Measurements from ENCODE around the gene TMEM120A.

TMEM120A gene

DNA sequence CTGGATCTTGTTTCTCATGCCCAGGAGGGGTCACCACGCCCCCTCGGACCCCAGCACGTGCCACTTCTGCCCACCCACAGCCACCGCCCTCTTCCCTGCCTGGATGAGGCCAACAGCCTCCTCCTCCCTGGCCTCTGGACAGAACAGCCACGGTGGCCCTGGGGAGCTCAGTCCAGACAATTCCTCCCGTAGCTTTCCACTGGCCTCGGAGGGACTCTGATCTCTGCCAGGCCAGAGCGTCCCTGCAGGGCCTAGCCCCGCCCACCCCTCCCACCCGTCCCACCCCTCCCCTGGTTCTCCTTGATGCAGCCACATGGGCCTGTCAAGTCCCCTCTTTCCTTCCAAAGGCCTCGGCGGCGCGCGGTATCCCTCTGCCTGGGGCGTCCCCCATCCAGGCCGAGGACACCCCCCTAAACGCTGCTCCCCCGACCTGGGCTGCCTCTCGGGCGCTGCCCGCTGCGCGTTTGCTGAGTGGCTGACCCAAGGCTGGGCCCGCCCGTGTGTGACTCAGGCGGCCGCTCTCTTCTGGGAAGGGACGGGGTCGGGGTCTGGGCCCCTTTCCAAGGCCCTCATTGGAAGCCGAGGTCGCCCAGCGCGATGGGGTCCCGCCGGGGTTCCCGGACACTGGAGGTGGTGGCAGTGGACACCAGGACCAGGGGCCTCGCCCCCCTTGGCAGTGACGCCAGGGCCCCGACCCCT, 557 bp downstream of the TMEM120A start:
- DNase-seq: no peak

- no peak for DNase-seq
These were observed 2.2 kb downstream of the TMEM120A start for GRCh38 chr7:75992083-75992755.

- DNase-seq: no peak
These were observed 2.8 kb downstream of the TMEM120A start for GRCh38 chr7:75991531-75992082.

DNA sequence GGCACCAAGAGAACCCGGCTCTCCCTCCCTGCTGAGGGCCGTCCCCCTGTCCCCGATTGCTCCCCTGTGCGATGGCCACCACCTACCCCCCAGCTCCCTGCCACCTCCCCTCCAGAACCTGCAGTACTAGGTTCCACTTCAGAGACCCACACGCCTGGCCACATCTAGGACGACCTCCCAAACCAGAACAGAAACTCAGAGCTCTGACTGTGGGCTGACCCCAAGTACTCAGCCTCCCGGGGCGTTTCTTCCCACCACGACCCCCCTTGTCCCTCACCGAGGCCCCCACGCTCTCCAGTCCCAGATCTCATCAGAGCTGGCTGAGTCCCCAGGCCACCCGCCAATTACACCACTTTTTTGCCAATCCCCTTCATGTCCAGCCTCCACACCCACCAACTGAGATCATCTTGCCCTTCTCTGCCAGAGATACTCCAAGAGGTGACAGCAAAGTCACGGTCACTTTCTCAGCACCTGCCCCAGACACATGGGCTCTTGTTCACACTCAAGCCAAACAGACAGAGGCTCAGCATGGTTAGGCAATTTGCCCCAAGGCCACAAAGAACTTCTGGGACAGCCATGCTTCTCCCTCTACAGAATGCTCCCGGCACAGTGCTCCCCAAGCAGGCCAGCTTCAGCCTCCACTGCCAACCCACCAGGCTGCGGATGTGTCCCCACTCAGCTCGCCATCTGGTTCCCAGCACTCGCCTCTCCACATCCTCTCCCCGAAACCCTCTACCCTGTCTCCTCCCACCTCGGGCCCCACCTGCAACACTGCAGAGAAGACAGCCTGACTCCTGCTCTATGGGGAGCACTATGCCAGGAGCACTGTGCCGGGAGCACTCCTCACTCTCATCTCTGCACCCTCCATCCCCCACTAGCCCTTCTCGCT, 4.7 kb downstream of the TMEM120A start:
- no peak for DNase-seq

GRCh38 chr7:75988568-75989499, 5.6 kb downstream of the TMEM120A start:
- no peak for DNase-seq

GRCh38 chr7:75987805-75988567, 6.4 kb downstream of the TMEM120A start:
- DNase-seq: no peak

DNA sequence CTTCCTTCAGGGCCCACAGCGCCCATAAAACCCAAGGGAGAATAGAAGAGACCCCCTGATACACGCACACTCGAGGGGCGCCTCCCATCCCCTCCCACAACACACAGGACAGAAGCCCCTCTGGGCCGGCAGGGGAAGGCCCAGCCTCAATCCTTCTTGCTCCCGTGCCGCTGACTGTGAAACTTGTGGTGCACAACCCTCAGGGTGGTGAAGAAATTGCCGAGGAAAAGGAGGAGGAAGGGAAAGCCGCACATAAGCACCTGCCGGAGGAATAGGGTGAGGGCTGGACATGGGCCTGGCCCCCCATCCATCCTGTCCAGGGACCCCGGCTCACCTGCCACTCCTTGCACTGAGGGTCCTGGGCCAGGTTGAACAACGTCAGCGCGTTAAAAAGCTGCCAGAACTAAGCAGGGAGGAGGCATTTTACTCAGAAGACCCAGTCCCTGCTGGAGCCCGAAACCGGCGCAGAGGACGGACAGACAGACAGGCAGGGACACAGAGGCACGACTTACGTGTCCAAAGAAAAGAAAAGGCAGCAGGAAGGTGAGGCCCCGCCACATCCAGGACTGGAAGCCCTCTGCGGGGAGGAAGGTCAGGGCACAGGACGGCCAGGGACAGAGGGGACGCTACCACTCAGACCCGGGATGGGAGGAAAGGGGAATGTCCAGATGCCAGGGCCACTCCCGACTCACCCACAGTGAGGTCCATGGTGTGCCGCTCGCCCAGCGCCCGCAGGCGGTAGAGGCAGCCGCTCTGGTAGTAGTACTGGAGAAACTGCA, 7.2 kb downstream of the TMEM120A start:
- DNase-seq: no peak

- no peak for DNase-seq
These were observed 8.1 kb downstream of the TMEM120A start for GRCh38 chr7:75986147-75986781.

- DNase-seq: no peak
These were observed 8.8 kb downstream of the TMEM120A start for GRCh38 chr7:75985518-75986146.

DNA sequence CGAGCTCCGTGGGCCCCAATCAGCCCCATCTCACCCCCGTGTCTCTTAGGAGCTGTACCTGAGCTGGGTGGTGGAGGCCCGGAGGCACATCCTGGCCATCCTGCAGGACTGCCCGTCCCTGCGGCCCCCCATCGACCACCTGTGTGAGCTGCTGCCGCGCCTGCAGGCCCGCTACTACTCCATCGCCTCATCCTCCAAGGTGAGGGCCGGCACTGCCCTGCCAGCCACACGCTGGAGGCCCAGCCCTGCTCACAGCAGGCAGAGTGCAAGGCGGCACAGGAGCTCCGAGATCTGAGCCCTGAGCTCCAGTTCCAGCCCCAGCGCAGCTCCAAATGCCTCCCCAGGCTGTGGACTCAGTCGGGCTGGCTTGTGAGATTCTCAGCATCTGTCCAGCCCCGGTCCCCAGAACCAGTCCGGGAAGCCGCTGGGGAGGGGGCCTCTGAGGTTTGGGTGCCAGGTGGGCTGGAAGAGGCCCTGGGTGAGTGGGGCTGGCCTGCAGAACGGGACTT, 9.3 kb downstream of the TMEM120A start:
- no peak for DNase-seq

DNA sequence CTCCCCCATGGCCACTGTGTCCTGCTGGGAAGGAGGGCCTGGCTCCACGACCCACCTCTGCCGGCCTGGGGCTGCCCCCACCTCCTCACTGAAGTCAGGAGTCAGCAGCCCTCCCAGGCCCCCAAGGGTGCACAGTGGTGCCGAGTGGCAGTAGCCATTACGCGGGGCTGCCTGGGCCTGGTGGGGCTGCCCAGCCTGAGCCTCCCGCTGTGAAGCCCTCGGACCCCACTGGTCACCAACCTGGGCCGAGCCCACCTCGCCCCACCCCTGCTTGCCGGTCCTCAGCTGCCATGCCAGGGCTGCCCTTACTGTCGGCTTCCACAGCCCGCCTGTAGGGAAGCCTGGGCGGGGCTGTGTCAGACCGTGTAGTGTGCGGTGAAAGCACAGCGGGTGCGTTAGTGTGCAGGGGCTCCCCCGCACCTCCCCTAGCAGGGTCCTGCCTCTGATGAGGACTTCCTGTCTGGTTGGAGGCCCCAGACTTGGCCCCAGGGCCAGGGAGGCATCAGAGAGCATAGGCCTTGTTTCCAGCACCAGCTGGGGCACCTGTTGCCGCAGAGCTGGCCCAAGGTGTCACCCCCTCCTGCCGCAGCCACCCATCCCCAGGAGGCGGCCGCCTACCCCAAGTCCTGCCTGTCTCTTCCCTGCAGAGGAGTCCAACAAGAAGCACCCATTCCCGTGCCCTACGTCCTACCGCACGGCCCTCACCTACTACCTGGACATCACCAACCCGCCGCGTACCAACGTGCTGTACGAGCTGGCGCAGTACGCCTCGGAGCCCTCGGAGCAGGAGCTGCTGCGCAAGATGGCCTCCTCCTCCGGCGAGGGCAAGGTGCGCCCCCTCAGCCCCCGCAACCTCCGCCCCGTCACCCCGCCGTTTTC, 10.0 kb downstream of the TMEM120A start:
- DNase-seq: no peak

DNA sequence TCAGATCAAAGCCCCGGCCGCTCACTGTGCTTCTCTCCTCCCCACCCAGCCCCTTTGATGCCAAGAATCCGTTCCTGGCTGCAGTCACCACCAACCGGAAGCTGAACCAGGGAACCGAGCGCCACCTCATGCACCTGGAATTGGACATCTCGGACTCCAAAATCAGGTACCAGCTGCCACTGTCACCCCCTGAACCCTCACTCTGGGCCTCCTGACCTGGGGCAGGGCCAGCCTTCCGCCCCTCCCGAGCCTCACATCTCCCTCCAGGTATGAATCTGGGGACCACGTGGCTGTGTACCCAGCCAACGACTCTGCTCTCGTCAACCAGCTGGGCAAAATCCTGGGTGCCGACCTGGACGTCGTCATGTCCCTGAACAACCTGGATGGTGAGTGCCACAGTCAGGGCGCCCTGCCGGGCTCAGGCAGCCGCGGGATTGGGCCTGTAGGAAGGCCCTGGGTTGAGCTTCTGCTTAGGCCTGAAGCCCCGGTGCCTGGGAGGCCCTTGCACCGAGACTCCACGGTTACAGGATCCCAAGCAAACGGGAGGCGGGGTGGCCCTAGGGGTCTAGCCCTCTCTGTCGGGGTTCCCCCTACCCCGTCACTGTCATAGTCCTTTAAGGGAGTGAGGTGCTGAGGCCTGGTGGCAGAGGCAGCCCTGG, 10.8 kb downstream of the TMEM120A start:
- DNase-seq: no peak

GRCh38 chr7:75982306-75983064, 11.9 kb downstream of the TMEM120A start:
- DNase-seq: no peak

DNA sequence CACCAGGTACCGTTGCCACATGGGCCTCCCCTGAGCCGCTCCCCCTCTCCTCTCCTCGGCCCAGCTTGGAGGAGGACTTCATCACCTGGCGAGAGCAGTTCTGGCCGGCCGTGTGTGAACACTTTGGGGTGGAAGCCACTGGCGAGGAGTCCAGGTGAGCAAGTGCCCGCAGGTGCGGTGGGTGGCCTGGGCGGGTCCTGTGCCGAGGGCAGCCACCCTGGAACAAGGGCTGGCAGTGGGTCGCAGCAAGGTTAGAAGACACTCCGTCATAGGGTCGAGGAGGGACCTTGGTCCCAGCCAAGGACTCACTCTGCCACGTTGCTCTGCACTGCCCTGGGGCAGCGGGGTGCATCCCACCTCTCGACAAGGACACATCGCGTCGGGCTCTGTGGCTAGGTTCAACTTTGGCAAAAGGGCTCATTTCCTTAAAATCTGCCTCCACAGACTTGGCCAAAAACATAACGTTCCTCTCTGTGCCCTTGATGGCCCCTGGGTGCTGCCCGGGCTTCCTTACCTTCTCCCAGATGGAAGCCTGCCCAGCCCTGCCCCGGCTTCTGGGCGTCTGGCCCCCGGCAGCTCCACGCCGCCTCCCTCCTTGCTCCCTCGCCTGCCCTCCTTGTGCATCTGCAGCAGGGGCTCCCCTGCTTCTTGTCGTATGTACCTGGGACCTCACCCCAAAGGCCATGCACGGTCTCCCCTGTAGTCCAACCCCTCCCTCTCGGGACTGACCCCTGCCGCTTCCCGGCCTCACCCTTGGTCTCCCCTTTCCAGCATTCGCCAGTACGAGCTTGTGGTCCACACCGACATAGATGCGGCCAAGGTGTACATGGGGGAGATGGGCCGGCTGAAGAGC, 12.7 kb downstream of the TMEM120A start:
- no peak for DNase-seq

- no peak for DNase-seq
These were observed 13.3 kb downstream of the TMEM120A start for GRCh38 chr7:75981203-75981452.
